Uterus (tissue), 2 donors: ENCODE data around the gene PCDHGA1.

ENCODE experiments used
- POLR2A ChIP-seq, 2 donors: fragments of 450-650 bp; IDR thresholded peaks; one replicate each; pipeline ENCODE4 v1.6.1; 2016; ENCODE audit warnings: antibody characterized with exemption in 2 of 2, mild to moderate bottlenecking in 1 of 2, moderate library complexity in 1 of 2
- TF ChIP-seq, protein P1 (sequence below), 4 experiments: fragments of 200-600 bp in 2 of 4; fragments of 450-650 bp in 2 of 4; sonication (generic) in 2 of 4; IDR thresholded peaks; one replicate each; pipeline ENCODE4 v1.5.1; 2016 to 2019; ENCODE audit warnings: antibody characterized with exemption in 4 of 4, mild to moderate bottlenecking in 2 of 4, moderate library complexity in 1 of 4

DNA sequence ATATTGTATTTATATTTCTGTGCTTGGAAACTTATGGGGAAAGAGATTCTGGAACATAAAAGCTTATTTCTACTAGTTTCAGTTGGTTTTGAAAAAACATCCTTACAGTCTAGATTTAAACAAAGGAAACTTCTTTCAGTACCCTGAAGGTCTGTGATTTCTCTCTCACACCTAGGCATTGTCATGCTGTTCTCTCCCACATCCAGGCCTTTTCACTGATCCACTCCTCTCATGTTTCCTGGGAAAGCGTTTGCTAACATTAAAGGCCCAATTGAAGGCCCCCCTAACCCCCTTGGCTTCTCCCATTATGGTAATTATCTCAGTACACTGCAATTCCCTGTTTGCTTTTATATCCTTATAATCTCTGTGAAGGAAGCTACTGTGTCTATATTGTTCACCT lies 12.5 kb downstream of the PCDHGA1 start:
- no peak for TF ChIP-seq POLR2A (IDR thresholded peaks at IDR 0.05)
- TF ChIP-seq, protein P1, sequence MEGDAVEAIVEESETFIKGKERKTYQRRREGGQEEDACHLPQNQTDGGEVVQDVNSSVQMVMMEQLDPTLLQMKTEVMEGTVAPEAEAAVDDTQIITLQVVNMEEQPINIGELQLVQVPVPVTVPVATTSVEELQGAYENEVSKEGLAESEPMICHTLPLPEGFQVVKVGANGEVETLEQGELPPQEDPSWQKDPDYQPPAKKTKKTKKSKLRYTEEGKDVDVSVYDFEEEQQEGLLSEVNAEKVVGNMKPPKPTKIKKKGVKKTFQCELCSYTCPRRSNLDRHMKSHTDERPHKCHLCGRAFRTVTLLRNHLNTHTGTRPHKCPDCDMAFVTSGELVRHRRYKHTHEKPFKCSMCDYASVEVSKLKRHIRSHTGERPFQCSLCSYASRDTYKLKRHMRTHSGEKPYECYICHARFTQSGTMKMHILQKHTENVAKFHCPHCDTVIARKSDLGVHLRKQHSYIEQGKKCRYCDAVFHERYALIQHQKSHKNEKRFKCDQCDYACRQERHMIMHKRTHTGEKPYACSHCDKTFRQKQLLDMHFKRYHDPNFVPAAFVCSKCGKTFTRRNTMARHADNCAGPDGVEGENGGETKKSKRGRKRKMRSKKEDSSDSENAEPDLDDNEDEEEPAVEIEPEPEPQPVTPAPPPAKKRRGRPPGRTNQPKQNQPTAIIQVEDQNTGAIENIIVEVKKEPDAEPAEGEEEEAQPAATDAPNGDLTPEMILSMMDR (IDR thresholded peaks at IDR 0.05) = no peak
